MM.1S (cell line): ENCODE measurements around the gene PIBF1.

Experiments
- DNase-seq: peaks from one replicate; pipeline ENCODE4 v3.0.0-alpha.2; 2015
- H2AFZ ChIP-seq: fragments of 300-600 bp; sonication (generic); 2 replicates; pipeline ENCODE4 v1.6.0; 2016; ENCODE audit warnings: antibody characterized with exemption, low read length
- H3F3A ChIP-seq: fragments of 300-600 bp; sonication (generic); 2 replicates; pipeline ENCODE4 v1.6.1; 2016; ENCODE audit warnings: mild to moderate bottlenecking, antibody characterized with exemption, low read length, moderate library complexity, mixed read lengths; ENCODE audit not compliant: insufficient read depth
- H3K27ac ChIP-seq: fragments of 300-600 bp; sonication (generic); 2 replicates; pipeline ENCODE4 v1.5.1; 2016; ENCODE audit warnings: mild to moderate bottlenecking, low read length
- H3K27me3 ChIP-seq: fragments of 300-600 bp; sonication (generic); replicated peaks from 2 replicates; pipeline ENCODE4 v1.6.0; 2016; ENCODE audit warnings: low read length; ENCODE audit not compliant: insufficient read depth
- H3K36me3 ChIP-seq: fragments of 300-600 bp; sonication (generic); replicated peaks from 2 replicates; pipeline ENCODE4 v1.6.1; 2016; ENCODE audit warnings: mild to moderate bottlenecking, low read length, mixed read lengths; ENCODE audit not compliant: insufficient read depth
- H3K4me1 ChIP-seq: fragments of 300-600 bp; sonication (generic); 2 replicates; pipeline ENCODE4 v1.6.1; 2016; ENCODE audit warnings: low read length, mixed read lengths
- H3K4me2 ChIP-seq: fragments of 300-600 bp; sonication (generic); 2 replicates; pipeline ENCODE4 v1.6.0; 2016; ENCODE audit warnings: low read depth, low read length
- H3K4me3 ChIP-seq: fragments of 300-600 bp; sonication (generic); 2 replicates; pipeline ENCODE4 v1.5.1; 2016; ENCODE audit warnings: low read length, mixed read lengths
- H3K79me2 ChIP-seq: fragments of 300-600 bp; sonication (generic); 2 replicates; pipeline ENCODE4 v1.6.1; 2016; ENCODE audit warnings: mixed run types, low read length, mixed read lengths
- H3K9ac ChIP-seq: fragments of 300-600 bp; sonication (generic); 2 replicates; pipeline ENCODE4 v1.6.1; 2016; ENCODE audit warnings: low read length, mixed read lengths
- H3K9me2 ChIP-seq: fragments of 300-600 bp; sonication (generic); replicated peaks from 2 replicates; pipeline ENCODE4 v1.6.1; 2016; ENCODE audit warnings: mild to moderate bottlenecking, low read length, mixed read lengths; ENCODE audit not compliant: insufficient read depth
- H3K9me3 ChIP-seq: fragments of 300-600 bp; sonication (generic); replicated peaks from 2 replicates; pipeline ENCODE4 v1.6.1; 2016; ENCODE audit warnings: mild to moderate bottlenecking, low read length, mixed read lengths; ENCODE audit not compliant: insufficient read depth
- H4K20me1 ChIP-seq: fragments of 300-600 bp; sonication (generic); 2 replicates; pipeline ENCODE4 v1.6.1; 2016; ENCODE audit warnings: mild to moderate bottlenecking, low read length, moderate library complexity, mixed read lengths; ENCODE audit not compliant: insufficient read depth
- EZH2 ChIP-seq: fragments of 300-600 bp; sonication (generic); optimal IDR thresholded peaks from 2 replicates; pipeline ENCODE3; 2017; ENCODE audit warnings: low read depth, mild to moderate bottlenecking, antibody characterized with exemption, low read length, mixed read lengths
- EZH2phosphoT487 ChIP-seq: fragments of 300-600 bp; sonication (generic); IDR thresholded peaks from 2 replicates; pipeline ENCODE4 v1.6.1; 2018; ENCODE audit warnings: antibody characterized with exemption, low read length
- TF ChIP-seq, protein P1 (sequence below): fragments of 300-600 bp; sonication (generic); IDR thresholded peaks from 2 replicates; pipeline ENCODE4 v1.5.1; 2016; ENCODE audit warnings: antibody characterized with exemption, low read length, mixed read lengths

The PIBF1 gene

DNA sequence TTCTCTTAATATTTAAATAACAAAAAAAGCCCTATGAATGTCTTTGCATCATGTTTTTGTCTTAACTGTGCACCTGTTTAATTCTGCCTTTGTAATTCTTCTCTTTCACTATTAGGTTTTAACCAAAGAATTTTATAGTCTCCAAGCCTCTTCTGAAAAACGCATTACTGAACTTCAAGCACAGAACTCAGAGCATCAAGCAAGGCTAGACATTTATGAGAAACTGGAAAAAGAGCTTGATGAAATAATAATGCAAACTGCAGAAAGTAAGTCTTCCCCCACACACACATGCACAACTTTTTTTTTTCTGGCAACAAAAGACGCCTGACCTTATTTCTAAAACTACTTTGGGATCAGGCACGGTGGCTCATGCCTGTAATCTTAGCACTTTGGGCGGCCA is 126.5 kb downstream of the PIBF1 start:
- no peaks in the 10 kb centered on the region for H3K9me3 ChIP-seq
- no peak overlapping the region for H3K4me2 ChIP-seq
- H3F3A ChIP-seq = no peaks in the 10 kb centered on the region
- H3K9me2 ChIP-seq = no peaks in the 10 kb centered on the region
- no peaks in the 10 kb centered on the region for H3K79me2 ChIP-seq
- H3K4me3 ChIP-seq = no peak overlapping the region
- no peaks in the 10 kb centered on the region for H3K27me3 ChIP-seq
- H3K27ac ChIP-seq = no peak overlapping the region
- no peak overlapping the region for H3K9ac ChIP-seq
- H2AFZ ChIP-seq = no peak overlapping the region
- no peaks in the 10 kb centered on the region for H3K36me3 ChIP-seq
- no peak for DNase-seq
- TF ChIP-seq, protein P1, sequence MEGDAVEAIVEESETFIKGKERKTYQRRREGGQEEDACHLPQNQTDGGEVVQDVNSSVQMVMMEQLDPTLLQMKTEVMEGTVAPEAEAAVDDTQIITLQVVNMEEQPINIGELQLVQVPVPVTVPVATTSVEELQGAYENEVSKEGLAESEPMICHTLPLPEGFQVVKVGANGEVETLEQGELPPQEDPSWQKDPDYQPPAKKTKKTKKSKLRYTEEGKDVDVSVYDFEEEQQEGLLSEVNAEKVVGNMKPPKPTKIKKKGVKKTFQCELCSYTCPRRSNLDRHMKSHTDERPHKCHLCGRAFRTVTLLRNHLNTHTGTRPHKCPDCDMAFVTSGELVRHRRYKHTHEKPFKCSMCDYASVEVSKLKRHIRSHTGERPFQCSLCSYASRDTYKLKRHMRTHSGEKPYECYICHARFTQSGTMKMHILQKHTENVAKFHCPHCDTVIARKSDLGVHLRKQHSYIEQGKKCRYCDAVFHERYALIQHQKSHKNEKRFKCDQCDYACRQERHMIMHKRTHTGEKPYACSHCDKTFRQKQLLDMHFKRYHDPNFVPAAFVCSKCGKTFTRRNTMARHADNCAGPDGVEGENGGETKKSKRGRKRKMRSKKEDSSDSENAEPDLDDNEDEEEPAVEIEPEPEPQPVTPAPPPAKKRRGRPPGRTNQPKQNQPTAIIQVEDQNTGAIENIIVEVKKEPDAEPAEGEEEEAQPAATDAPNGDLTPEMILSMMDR = no peak
- TF ChIP-seq EZH2 (no peak), EZH2phosphoT487 (no peak)
- H3K4me1 ChIP-seq = no peaks in the 10 kb centered on the region
- H4K20me1 ChIP-seq = no peaks in the 10 kb centered on the region

DNA sequence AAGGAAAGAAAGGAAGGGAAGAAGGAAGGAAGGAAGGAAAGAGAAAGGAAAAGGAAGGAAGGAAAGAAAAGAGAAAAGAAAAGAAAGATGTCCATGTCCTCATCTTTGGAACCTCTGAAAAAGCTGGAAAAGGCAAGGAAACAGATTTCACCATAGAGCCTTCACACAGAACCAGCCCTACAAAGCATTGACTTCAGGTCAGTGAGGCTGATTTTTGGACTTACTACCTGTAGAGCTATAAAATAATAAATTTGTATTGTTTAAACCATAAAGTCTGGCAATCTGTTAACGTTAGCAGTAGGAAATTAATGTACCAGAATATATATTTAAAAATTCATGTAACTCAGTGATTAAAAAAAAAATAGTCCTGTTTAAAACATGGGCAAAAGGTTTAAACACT is 130.0 kb downstream of the PIBF1 start:
- TF ChIP-seq EZH2 = no peak
- TF ChIP-seq EZH2phosphoT487 = no peak
- TF ChIP-seq, protein P1 = no peak
- Histone ChIP-seq H3K36me3 (no peaks in the 10 kb centered on the region), H2AFZ (no peak overlapping the region), H3K27me3 (no peaks in the 10 kb centered on the region), H3K9me3 (no peaks in the 10 kb centered on the region), H3K4me3 (no peak overlapping the region), H3K9ac (no peak overlapping the region), H3F3A (no peaks in the 10 kb centered on the region), H3K27ac (no peak overlapping the region), H3K4me1 (no peaks in the 10 kb centered on the region), H4K20me1 (no peaks in the 10 kb centered on the region), H3K4me2 (no peak overlapping the region), H3K79me2 (no peaks in the 10 kb centered on the region), H3K9me2 (no peaks in the 10 kb centered on the region)
- no peak for DNase-seq

DNA sequence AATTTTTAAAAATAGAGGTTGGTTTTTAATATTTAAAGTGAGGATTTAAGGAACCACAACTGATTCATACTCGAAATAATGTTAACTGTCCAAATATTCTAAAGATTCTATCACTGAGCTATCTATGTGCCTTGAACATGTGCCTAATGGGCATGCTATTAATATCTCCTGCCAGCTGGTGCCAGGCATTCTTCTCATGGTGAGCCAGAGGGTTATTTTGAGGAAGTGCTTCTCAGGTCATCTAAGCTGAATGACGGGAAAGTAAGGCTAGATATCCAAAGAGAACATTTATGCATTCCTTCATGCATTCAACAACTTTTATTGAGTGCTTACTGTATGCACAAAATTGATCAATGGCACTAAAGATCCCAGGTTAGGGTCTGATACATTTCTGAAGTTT is 138.2 kb downstream of the PIBF1 start:
- no peak for DNase-seq
- H3K9ac ChIP-seq = no peak overlapping the region
- H3K9me3 ChIP-seq = no peaks in the 10 kb centered on the region
- H2AFZ ChIP-seq = no peak overlapping the region
- no peak overlapping the region for H3K4me2 ChIP-seq
- H3K27me3 ChIP-seq = no peaks in the 10 kb centered on the region
- no peaks in the 10 kb centered on the region for H3F3A ChIP-seq
- TF ChIP-seq EZH2phosphoT487 = no peak
- TF ChIP-seq, protein P1 = no peak
- no peak for TF ChIP-seq EZH2
- H4K20me1 ChIP-seq = no peaks in the 10 kb centered on the region
- H3K27ac ChIP-seq = no peak overlapping the region
- no peaks in the 10 kb centered on the region for H3K36me3 ChIP-seq
- no peaks in the 10 kb centered on the region for H3K4me1 ChIP-seq
- H3K79me2 ChIP-seq = no peaks in the 10 kb centered on the region
- H3K4me3 ChIP-seq = no peak overlapping the region
- H3K9me2 ChIP-seq = no peaks in the 10 kb centered on the region
